Measurements from ENCODE around the gene PPP1R3A.

DNA sequence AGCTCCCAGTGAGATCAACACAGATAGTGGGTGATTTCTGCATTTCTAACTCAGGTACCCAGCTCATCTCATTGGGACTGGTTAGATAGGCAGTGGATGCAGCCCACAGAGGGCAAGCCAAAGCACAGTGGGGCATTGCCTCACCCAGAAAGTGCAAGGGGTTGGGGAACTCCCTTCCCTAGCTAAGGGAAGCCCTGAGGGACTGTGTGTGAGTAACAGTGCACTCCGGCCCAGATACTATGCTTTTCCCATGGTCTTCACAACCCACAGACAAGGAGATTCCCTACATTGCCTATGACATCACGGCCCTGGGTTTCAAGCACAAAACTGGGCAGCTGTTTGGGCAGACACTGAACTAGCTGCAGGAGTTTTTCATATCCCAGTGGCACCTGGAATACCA is 62.8 kb downstream of the PPP1R3A start:
- TF ChIP-seq POLR2A (IDR thresholded peaks at IDR 0.05; ENCODE audit: low read depth, low read length) (no peak), SMC3 (IDR thresholded peaks at IDR 0.05; ENCODE audit: low read depth, low read length) (no peak), CTCF (conservative IDR thresholded peaks at IDR 0.05; ENCODE audit: low read depth, low read length) (no peak), MXI1 (IDR thresholded peaks at IDR 0.05; ENCODE audit: borderline replicate concordance, low read depth, low read length) (no peak), CEBPB (IDR thresholded peaks at IDR 0.05; ENCODE audit: low read depth, low read length) (no peak), BHLHE40 (IDR thresholded peaks at IDR 0.05; ENCODE audit: low read depth, low read length) (no peak)
- TF ChIP-seq, protein P1, sequence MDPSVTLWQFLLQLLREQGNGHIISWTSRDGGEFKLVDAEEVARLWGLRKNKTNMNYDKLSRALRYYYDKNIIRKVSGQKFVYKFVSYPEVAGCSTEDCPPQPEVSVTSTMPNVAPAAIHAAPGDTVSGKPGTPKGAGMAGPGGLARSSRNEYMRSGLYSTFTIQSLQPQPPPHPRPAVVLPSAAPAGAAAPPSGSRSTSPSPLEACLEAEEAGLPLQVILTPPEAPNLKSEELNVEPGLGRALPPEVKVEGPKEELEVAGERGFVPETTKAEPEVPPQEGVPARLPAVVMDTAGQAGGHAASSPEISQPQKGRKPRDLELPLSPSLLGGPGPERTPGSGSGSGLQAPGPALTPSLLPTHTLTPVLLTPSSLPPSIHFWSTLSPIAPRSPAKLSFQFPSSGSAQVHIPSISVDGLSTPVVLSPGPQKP (IDR thresholded peaks at IDR 0.05; ENCODE audit: borderline replicate concordance, low read depth, low read length), result no peak

Measured in IMR-90 (cell line).